Neural cell (in vitro differentiated cells): ENCODE measurements around the gene NKG7.

Source experiments
- POLR2AphosphoS5 ChIP-seq: IDR thresholded peaks from 2 replicates; pipeline ENCODE4 v1.6.1; 2012
- TAF1 ChIP-seq: IDR thresholded peaks from 2 replicates; pipeline ENCODE4 v1.6.1; 2012; ENCODE audit warnings: low read depth
- TF ChIP-seq, protein P1 (sequence below): fragments of 450-650 bp; IDR thresholded peaks from 2 replicates; pipeline ENCODE4 v1.5.1; 2014; ENCODE audit warnings: antibody characterized with exemption, mild to moderate bottlenecking, moderate library complexity; ENCODE audit not compliant: poor library complexity, severe bottlenecking

DNA sequence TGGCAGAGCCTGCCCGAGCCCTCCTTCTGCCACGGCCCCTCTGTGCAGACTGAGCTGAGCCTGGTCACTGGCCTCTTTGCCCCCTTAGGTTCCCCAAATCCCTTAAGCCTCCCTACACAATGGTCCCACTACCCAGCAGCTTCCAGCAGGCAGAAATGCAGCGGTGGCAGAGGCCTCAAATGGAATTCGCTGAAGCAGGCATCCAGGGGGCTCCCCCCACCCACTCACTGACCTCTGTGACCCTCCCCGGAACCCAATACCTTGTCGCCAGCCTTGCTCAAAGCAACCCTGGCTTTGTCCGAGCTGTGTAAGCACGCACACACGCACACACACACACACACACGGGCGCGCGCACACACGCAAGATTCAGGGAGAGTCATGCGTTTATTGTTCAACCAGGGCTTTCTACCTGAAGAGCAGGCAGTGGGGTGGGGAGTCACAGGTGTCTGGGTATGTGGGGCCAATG lies 15.5 kb upstream of the NKG7 start, which contains the start of gene LIM2:
- TF ChIP-seq TAF1 (no peak), POLR2AphosphoS5 (no peak)
- TF ChIP-seq, protein P1, sequence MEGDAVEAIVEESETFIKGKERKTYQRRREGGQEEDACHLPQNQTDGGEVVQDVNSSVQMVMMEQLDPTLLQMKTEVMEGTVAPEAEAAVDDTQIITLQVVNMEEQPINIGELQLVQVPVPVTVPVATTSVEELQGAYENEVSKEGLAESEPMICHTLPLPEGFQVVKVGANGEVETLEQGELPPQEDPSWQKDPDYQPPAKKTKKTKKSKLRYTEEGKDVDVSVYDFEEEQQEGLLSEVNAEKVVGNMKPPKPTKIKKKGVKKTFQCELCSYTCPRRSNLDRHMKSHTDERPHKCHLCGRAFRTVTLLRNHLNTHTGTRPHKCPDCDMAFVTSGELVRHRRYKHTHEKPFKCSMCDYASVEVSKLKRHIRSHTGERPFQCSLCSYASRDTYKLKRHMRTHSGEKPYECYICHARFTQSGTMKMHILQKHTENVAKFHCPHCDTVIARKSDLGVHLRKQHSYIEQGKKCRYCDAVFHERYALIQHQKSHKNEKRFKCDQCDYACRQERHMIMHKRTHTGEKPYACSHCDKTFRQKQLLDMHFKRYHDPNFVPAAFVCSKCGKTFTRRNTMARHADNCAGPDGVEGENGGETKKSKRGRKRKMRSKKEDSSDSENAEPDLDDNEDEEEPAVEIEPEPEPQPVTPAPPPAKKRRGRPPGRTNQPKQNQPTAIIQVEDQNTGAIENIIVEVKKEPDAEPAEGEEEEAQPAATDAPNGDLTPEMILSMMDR: no peak
